ENCODE measurements around the gene SLC17A9. TPM values are rescaled to one million over a fixed set of nuclear protein-coding genes. Genes with fewer than 3 reads are reported as not detected.

The SLC17A9 gene
- total and polyA plus RNA-seq, 2 of the 8 experiments (the other 6 are each of a cell fraction or from before 2014, with no cell fraction given) = 23.5 to 35.2 TPM

DNA sequence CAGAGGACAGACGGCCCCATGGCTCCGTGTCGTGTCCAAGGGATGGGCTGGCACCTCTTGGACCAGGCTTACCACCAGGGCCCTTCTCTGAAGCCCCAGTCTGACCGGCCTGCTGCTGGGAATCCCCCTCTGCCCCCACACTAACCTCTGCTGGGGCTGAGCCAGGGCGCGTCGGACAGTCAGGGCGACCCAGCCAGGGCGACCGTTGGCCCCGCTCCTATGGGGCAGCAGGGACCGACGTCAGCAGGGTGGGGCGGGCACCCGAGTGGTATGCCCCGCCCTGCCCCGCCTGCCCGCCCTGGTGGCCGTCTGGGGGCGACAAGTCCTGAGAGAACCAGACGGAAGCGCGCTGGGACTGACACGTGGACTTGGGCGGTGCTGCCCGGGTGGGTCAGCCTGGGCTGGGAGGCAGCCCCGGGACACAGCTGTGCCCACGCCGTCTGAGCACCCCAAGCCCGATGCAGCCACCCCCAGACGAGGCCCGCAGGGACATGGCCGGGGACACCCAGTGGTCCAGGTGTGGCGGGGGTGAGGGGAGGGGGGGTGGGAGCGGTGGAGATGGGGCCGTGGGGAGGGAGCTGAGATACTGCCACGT lies at the start of gene SLC17A9 (continued):
- TF ChIP-seq, protein P1, sequence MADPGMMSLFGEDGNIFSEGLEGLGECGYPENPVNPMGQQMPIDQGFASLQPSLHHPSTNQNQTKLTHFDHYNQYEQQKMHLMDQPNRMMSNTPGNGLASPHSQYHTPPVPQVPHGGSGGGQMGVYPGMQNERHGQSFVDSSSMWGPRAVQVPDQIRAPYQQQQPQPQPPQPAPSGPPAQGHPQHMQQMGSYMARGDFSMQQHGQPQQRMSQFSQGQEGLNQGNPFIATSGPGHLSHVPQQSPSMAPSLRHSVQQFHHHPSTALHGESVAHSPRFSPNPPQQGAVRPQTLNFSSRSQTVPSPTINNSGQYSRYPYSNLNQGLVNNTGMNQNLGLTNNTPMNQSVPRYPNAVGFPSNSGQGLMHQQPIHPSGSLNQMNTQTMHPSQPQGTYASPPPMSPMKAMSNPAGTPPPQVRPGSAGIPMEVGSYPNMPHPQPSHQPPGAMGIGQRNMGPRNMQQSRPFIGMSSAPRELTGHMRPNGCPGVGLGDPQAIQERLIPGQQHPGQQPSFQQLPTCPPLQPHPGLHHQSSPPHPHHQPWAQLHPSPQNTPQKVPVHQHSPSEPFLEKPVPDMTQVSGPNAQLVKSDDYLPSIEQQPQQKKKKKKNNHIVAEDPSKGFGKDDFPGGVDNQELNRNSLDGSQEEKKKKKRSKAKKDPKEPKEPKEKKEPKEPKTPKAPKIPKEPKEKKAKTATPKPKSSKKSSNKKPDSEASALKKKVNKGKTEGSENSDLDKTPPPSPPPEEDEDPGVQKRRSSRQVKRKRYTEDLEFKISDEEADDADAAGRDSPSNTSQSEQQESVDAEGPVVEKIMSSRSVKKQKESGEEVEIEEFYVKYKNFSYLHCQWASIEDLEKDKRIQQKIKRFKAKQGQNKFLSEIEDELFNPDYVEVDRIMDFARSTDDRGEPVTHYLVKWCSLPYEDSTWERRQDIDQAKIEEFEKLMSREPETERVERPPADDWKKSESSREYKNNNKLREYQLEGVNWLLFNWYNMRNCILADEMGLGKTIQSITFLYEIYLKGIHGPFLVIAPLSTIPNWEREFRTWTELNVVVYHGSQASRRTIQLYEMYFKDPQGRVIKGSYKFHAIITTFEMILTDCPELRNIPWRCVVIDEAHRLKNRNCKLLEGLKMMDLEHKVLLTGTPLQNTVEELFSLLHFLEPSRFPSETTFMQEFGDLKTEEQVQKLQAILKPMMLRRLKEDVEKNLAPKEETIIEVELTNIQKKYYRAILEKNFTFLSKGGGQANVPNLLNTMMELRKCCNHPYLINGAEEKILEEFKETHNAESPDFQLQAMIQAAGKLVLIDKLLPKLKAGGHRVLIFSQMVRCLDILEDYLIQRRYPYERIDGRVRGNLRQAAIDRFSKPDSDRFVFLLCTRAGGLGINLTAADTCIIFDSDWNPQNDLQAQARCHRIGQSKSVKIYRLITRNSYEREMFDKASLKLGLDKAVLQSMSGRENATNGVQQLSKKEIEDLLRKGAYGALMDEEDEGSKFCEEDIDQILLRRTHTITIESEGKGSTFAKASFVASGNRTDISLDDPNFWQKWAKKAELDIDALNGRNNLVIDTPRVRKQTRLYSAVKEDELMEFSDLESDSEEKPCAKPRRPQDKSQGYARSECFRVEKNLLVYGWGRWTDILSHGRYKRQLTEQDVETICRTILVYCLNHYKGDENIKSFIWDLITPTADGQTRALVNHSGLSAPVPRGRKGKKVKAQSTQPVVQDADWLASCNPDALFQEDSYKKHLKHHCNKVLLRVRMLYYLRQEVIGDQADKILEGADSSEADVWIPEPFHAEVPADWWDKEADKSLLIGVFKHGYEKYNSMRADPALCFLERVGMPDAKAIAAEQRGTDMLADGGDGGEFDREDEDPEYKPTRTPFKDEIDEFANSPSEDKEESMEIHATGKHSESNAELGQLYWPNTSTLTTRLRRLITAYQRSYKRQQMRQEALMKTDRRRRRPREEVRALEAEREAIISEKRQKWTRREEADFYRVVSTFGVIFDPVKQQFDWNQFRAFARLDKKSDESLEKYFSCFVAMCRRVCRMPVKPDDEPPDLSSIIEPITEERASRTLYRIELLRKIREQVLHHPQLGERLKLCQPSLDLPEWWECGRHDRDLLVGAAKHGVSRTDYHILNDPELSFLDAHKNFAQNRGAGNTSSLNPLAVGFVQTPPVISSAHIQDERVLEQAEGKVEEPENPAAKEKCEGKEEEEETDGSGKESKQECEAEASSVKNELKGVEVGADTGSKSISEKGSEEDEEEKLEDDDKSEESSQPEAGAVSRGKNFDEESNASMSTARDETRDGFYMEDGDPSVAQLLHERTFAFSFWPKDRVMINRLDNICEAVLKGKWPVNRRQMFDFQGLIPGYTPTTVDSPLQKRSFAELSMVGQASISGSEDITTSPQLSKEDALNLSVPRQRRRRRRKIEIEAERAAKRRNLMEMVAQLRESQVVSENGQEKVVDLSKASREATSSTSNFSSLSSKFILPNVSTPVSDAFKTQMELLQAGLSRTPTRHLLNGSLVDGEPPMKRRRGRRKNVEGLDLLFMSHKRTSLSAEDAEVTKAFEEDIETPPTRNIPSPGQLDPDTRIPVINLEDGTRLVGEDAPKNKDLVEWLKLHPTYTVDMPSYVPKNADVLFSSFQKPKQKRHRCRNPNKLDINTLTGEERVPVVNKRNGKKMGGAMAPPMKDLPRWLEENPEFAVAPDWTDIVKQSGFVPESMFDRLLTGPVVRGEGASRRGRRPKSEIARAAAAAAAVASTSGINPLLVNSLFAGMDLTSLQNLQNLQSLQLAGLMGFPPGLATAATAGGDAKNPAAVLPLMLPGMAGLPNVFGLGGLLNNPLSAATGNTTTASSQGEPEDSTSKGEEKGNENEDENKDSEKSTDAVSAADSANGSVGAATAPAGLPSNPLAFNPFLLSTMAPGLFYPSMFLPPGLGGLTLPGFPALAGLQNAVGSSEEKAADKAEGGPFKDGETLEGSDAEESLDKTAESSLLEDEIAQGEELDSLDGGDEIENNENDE (IDR thresholded peaks at IDR 0.05; ENCODE audit: insufficient replicate concordance, low read length) = no peak
- TF ChIP-seq KDM5A (IDR thresholded peaks at IDR 0.05; ENCODE audit: low read length) (no peak), PHF8 (conservative IDR thresholded peaks at IDR 0.05; ENCODE audit: low read depth, low read length) (0 out of 2 replicates have a peak, but pooled peaks have one; percentile 25), CEBPB (IDR thresholded peaks at IDR 0.05; ENCODE audit: low read depth, low read length) (no peak), TAF1 (IDR thresholded peaks at IDR 0.05; ENCODE audit: low read depth, low read length) (no peak), SP2 (IDR thresholded peaks at IDR 0.05; ENCODE audit: low read length) (no peak), USF2 (IDR thresholded peaks at IDR 0.05; ENCODE audit: low read length) (no peak), RXRA (IDR thresholded peaks at IDR 0.05; ENCODE audit: insufficient read depth, low read depth, low read length) (no peak), CREB1 (IDR thresholded peaks at IDR 0.05) (peak; percentile 80)
- TF ChIP-seq, protein P2, sequence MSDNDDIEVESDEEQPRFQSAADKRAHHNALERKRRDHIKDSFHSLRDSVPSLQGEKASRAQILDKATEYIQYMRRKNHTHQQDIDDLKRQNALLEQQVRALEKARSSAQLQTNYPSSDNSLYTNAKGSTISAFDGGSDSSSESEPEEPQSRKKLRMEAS (IDR thresholded peaks at IDR 0.05) = peak; percentile 67

All from H1 (cell line).